Measurements from ENCODE around the gene FHIT.

GRCh38 chr3:61177450-61177849 is 73.8 kb downstream of the FHIT start:
- TF ChIP-seq CTCF (conservative IDR thresholded peaks at IDR 0.05) (no peak), EZH2 (IDR thresholded peaks at IDR 0.05; ENCODE audit: low read depth) (no peak)

All from PC-9 (cell line).